Vagina (tissue), 2 donors: Measurements from ENCODE around the gene NCKAP1. TPM values are rescaled to one million over a fixed set of nuclear protein-coding genes. Genes with fewer than 3 reads are reported as not detected.
"Not testable (repeated sequence)": the region's sequence is repeated elsewhere in the genome, so short reads cannot be mapped to it uniquely, and the experiment has no call there.

Source experiments
- DNase-seq, 2 donors: peaks; one replicate each; pipeline ENCODE4 v3.0.0-alpha.2; 2017; ENCODE audit errors: extremely low spot score in 2 of 2
- H3K27ac ChIP-seq: fragments of 200-600 bp; sonication (generic); one replicate; pipeline ENCODE4 v1.5.1; 2019
- H3K27me3 ChIP-seq: fragments of 200-600 bp; sonication (generic); one replicate; pipeline ENCODE4 v1.5.1; 2019
- H3K36me3 ChIP-seq, 2 donors: fragments of 200-600 bp; sonication (generic); one replicate each; pipeline ENCODE4 v1.5.1; 2017 to 2019
- H3K4me1 ChIP-seq: fragments of 200-600 bp; sonication (generic); one replicate; pipeline ENCODE4 v1.5.1; 2019
- H3K4me3 ChIP-seq, 2 donors: fragments of 200-600 bp; sonication (generic); 1 replicate in 1 of 2; 2 replicates in 1 of 2; pipeline ENCODE4 v1.5.1; 2016 to 2019
- H3K9me3 ChIP-seq: fragments of 200-600 bp; sonication (generic); one replicate; pipeline ENCODE4 v1.5.1; 2019
- CTCF ChIP-seq, 3 experiments: fragments of 450-650 bp in 2 of 3; fragments of 200-600 bp in 1 of 3; sonication (generic) in 1 of 3; IDR thresholded peaks; one replicate each; pipeline ENCODE4 v1.5.1; 2017 to 2019; ENCODE audit warnings: antibody characterized with exemption in 3 of 3, mild to moderate bottlenecking in 2 of 3, moderate library complexity in 2 of 3
- POLR2A ChIP-seq, 2 donors: fragments of 450-650 bp; IDR thresholded peaks; one replicate each; pipeline ENCODE4 v1.6.1; 2017; ENCODE audit warnings: antibody characterized with exemption in 2 of 2, mild to moderate bottlenecking in 2 of 2, moderate library complexity in 2 of 2
- POLR2AphosphoS5 ChIP-seq, 2 donors: sonication (generic); formaldehyde crosslinking; IDR thresholded peaks; one replicate each; pipeline ENCODE4 v1.9.0; 2017; ENCODE audit warnings: antibody characterized with exemption in 2 of 2, mild to moderate bottlenecking in 2 of 2, low read depth in 1 of 2; ENCODE audit not compliant: insufficient read depth in 1 of 2
- intact Hi-C: fragments of 100-400 bp; cut with DNase I; formaldehyde crosslinking; loops from one replicate; pipeline ENCODE4 v1.15.1; 2023
- total RNA-seq: library from RNA; depleted of rRNA; stranded (reverse); fragments of >200 nt; gene quantifications from one replicate; pipeline ENCODE4 v1.2.3, GENCODE V29; 2016

The NCKAP1 gene
- total RNA-seq, 1 donor from 2014 or later = 135 TPM

GRCh38 chr2:183019718-183020442 lies 18.4 kb downstream of the NCKAP1 start:
- H3K4me1 ChIP-seq = peaks cover 69% of the 10 kb centered on the region
- H3K27me3 ChIP-seq = no peaks in the 10 kb centered on the region
- no peak for TF ChIP-seq CTCF (IDR thresholded peaks at IDR 0.05)
- no peak for TF ChIP-seq POLR2A (IDR thresholded peaks at IDR 0.05)
- TF ChIP-seq POLR2AphosphoS5 (IDR thresholded peaks at IDR 0.05; ENCODE audit: insufficient read depth in 1 of 2, low read depth in 1 of 2) = no peak
- no peaks in the 10 kb centered on the region for H3K9me3 ChIP-seq
- peaks cover 0 to 4% of the 10 kb centered on the region in 2 donors for H3K36me3 ChIP-seq
- intact Hi-C loops = no loop called here
- H3K27ac ChIP-seq = no peak overlapping the region
- DNase-seq = no peak
- no peak overlapping the region for H3K4me3 ChIP-seq

GRCh38 chr2:183017845-183018244 lies 20.4 kb downstream of the NCKAP1 start:
- DNase-seq, H3K9me3 ChIP-seq, intact Hi-C loops, H3K36me3 ChIP-seq, H3K27me3 ChIP-seq, H3K27ac ChIP-seq, H3K4me3 ChIP-seq: not testable (repeated sequence)
- peaks cover 69% of the 10 kb centered on the region for H3K4me1 ChIP-seq

GRCh38 chr2:183014005-183014404 lies 24.3 kb downstream of the NCKAP1 start:
- H3K9me3 ChIP-seq = no peaks in the 10 kb centered on the region
- H3K4me1 ChIP-seq = peaks cover 72% of the 10 kb centered on the region

GRCh38 chr2:183011743-183012142 lies 26.5 kb downstream of the NCKAP1 start:
- H3K4me1 ChIP-seq = peaks cover 62% of the 10 kb centered on the region
- DNase-seq = no peak
- TF ChIP-seq POLR2A (IDR thresholded peaks at IDR 0.05) = no peak
- no peak for TF ChIP-seq CTCF (IDR thresholded peaks at IDR 0.05)
- no peak for TF ChIP-seq POLR2AphosphoS5 (IDR thresholded peaks at IDR 0.05; ENCODE audit: insufficient read depth in 1 of 2, low read depth in 1 of 2)

More at GRCh38 chr2:183014005-183014404, 24.3 kb downstream of the NCKAP1 start:
- Histone ChIP-seq H3K36me3 (no peaks in the 10 kb centered on the region), H3K4me3 (no peak overlapping the region), H3K27ac (no peak overlapping the region), H3K27me3 (no peaks in the 10 kb centered on the region)
- intact Hi-C loops = no loop called here
- DNase-seq = no peak
- TF ChIP-seq CTCF (IDR thresholded peaks at IDR 0.05) (no peak), POLR2AphosphoS5 (IDR thresholded peaks at IDR 0.05; ENCODE audit: insufficient read depth in 1 of 2, low read depth in 1 of 2) (no peak), POLR2A (IDR thresholded peaks at IDR 0.05) (no peak)

GRCh38 chr2:183010112-183010511 lies 28.1 kb downstream of the NCKAP1 start:
- TF ChIP-seq CTCF (IDR thresholded peaks at IDR 0.05) (no peak), POLR2AphosphoS5 (IDR thresholded peaks at IDR 0.05; ENCODE audit: insufficient read depth in 1 of 2, low read depth in 1 of 2) (no peak), POLR2A (IDR thresholded peaks at IDR 0.05) (no peak)
- peaks cover 65% of the 10 kb centered on the region for H3K4me1 ChIP-seq
- no peak overlapping the region for H3K27ac ChIP-seq
- H3K9me3 ChIP-seq = no peaks in the 10 kb centered on the region
- intact Hi-C loops = no loop called here
- DNase-seq = no peak
- H3K27me3 ChIP-seq = no peaks in the 10 kb centered on the region
- H3K36me3 ChIP-seq = no peaks in the 10 kb centered on the region
- H3K4me3 ChIP-seq = no peak overlapping the region

More at GRCh38 chr2:183011743-183012142, 26.5 kb downstream of the NCKAP1 start:
- H3K9me3 ChIP-seq = no peaks in the 10 kb centered on the region
- no peaks in the 10 kb centered on the region for H3K27me3 ChIP-seq
- no peaks in the 10 kb centered on the region for H3K36me3 ChIP-seq
- no peak overlapping the region for H3K4me3 ChIP-seq
- intact Hi-C loops = no loop called here
- H3K27ac ChIP-seq = no peak overlapping the region
